Stimulated activated CD8-positive, alpha-beta memory T cell treated with anti-CD3 and anti-CD28 coated beads, Interleukin-4, amount 100 ng/mL, for 48 hours (primary cell): ENCODE measurements around the gene SLCO1A2.
"Not testable (repeated sequence)": the region's sequence is repeated elsewhere in the genome, so short reads cannot be mapped to it uniquely, and the experiment has no call there.

Experiments used
- DNase-seq: peaks from one replicate; pipeline ENCODE4 v3.0.0-alpha.2; 2020

The SLCO1A2 gene, protein sequence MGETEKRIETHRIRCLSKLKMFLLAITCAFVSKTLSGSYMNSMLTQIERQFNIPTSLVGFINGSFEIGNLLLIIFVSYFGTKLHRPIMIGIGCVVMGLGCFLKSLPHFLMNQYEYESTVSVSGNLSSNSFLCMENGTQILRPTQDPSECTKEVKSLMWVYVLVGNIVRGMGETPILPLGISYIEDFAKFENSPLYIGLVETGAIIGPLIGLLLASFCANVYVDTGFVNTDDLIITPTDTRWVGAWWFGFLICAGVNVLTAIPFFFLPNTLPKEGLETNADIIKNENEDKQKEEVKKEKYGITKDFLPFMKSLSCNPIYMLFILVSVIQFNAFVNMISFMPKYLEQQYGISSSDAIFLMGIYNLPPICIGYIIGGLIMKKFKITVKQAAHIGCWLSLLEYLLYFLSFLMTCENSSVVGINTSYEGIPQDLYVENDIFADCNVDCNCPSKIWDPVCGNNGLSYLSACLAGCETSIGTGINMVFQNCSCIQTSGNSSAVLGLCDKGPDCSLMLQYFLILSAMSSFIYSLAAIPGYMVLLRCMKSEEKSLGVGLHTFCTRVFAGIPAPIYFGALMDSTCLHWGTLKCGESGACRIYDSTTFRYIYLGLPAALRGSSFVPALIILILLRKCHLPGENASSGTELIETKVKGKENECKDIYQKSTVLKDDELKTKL

DNA sequence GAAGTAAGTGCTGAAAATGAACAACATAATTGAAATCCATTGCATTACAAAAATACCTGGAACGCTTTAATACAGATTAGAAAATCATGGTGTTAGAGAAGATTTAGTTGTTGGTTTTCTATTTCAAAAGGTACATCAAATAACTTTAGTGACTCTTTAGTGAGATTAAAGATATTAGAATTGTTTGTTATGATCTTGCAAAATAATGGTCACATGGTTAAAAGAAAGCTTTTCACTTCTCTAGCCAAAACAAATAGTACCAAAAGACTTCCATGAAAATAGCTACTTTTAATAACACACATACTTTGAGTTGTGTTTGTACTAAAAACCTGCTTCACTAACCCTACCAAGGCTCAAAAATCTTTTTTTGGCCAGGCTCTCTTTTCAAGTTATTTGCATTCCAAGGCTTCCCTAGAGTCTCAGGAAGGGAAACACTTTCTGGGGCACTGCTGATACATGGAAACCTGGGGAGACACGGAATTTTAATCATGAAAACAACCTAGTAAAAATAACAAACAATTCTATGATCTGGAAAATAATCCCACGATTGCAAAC is at the start of gene SLCO1A2:
SLCO1A2 (minus strand) TSS at position 147 of the 555 bp plus-strand sequence. CDS start 270 bp downstream, outside the sequence.
- no peak for DNase-seq

DNA sequence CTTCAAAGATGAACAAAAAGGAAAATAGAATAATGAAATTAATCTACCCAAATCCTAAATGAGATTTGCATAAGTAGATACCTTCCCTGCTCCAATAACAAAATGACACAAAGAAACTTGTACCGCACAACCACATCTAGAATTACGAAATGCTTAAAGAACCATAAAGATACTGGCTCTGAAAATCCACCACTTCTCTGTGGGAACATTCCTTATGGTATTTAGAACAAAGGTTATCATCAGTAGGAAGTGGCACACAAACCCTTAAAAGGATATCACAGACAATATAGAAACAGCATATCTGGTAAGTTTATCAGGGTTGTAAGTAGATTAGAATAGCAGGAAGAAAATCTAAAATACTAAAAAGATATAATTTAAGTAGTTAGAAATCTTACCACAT is 49.5 kb upstream of the SLCO1A2 start:
- DNase-seq: no peak

DNA sequence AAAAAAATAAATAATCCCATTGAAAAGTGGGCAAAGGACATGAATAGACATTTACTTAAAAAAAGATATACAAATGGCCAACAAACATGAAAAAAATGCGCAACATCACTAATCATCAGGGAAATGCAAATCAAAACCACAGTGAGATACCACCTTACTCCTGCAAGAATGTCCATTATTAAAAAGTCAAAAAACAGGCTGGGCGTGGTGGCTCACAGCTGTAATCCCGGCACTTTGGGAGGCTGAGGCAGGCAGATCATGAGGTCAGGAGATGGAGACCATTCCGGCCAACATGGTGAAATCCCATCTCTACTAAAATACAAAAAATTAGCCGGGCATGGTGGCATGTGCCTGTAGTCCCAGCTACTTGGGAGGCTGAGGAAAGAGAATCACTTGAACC is 46.6 kb upstream of the SLCO1A2 start:
- not testable (repeated sequence) for DNase-seq

DNA sequence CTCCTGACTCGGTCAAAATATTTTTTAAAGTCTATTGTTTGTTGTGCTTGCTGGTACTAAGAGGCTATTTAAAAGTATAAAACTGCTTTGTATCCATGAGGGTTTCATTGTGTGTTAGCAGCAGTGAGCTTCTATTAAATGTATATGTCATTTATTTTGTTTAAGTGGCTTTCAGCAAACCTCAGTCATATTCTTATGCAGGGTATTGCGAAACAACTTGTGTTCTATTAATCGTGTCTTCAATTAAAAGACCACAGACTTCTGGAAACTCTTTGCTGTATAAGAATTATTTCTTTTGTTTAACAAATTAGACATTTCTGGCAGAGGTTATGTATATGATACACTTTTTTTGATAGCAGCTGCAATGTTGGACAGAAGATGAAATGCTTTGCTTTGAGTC is 44.5 kb upstream of the SLCO1A2 start:
- no peak for DNase-seq

DNA sequence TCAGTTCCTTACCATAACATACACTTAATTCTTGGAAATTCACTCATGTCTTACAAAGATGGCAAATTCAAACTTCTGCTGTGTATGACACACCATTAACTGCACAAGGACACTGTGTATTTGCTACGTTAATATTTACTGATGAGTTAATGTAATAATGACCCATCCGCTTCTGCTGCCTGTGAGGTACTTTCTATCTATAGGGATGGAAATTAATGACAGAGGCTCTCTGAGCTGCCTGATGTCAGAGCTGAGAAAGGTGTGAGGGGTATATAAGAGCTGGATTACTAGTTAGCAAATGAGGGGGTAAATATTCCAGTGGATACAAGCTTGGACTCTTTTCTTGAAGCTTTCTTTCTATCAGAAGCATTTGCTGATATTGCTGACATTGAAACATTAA is 37.9 kb upstream of the SLCO1A2 start, which contains the start of gene IAPP:
IAPP (plus strand) TSS at position 301 of the 400 bp plus-strand sequence. CDS start 450 bp downstream, outside the sequence.
- DNase-seq: no peak

DNA sequence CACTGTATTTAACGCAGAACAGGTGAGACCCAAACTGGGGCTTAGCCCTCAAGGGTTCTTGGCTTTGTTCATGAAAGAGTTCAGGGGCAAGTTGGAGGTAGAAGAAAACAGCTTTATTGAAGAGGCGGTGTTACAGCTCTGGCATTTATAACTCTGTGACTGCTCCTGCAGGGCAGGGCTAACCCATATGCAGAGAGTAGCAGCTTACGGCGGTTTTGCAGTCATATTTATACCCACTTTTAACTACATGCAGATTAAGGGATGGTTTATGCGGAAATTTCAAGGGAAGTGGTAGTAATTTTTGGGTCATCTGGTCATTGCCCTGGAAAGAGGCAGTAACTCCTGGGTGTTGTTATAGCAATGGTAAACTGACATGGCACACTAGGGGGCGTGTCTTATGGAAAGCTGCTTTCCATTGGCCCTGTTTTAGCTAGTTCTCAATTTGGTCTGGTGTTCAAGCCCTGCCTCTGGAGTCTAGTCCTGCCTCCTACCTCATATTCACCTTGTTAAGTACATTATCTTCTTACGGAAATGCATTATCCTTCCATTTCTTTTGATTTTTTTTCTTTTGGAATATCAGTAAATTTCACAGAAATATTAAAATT is 36.2 kb upstream of the SLCO1A2 start:
- DNase-seq: no peak

DNA sequence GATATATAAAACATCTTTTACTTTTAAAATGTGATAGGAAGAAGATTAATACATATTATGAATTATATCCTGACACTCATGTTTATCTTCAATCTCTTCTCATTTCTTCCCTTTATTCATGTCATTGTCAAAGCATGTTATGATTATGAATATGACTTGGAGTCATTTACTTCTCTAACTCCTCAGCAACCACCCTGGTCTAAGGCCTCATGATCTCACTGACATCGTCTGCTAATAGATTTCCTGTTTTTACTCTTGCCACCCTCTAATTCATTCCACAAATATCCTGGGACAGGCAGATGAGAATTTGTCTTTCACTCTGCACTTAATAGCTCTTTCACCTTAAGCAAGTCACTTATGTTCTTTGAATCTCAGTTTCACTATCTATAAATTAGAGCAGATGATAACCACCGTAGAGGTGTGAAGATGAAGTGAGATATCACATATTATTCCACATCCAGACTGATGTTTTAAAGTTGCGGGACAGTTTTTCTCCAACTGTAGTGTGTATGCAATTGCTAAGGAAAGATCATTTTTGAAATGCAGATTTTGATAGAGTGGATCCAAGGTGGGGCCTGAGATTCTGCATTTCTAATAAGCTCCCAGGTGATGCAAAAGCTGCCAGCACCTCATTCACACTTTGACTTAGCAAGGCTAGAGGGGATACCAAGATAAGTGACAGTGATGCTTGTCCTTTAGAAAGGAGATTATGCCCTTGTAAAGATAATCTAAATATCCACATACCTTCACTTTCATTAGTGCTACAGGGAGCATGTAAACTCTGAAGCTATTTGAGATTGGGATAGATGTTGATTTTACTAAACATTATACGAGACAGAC is 34.6 kb upstream of the SLCO1A2 start:
- DNase-seq: no peak

DNA sequence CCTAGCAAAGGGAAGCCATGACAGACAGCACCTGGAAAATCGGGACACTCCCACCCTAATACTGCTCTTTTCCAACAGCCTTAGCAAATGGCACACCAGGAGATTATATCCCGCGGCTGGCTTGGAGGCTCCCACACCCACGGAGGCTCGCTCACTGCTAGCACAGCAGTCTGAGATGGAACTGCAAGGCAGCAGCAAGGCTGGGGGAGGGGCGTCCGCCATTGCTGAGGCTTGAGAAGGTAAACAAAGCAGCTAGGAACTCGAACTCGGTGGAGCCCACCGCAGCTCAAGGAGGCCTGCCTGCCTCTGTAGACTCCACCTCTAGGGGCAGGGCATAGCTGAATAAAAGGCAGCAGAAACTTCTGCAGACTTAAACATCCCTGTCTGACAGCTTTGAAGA is 25.9 kb upstream of the SLCO1A2 start:
- not testable (repeated sequence) for DNase-seq

DNA sequence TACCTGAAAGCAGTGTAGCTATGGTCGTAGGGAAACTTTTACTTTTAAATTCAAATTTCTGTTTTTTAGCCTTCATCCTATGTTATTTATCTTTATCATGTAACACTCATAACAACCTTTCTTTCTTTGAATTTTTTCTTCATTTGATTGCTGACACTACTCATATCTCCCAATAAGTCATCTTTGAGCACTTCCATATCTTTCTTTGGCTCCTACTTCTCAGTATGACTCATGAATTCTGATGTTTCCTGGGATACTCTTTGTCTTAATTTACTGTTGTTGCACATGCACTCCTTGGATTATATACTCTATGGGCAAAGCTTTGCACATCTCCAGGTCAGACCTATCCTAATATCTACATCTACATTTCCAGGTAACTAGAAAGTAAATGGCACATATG is 19.9 kb upstream of the SLCO1A2 start:
- DNase-seq: no peak

DNA sequence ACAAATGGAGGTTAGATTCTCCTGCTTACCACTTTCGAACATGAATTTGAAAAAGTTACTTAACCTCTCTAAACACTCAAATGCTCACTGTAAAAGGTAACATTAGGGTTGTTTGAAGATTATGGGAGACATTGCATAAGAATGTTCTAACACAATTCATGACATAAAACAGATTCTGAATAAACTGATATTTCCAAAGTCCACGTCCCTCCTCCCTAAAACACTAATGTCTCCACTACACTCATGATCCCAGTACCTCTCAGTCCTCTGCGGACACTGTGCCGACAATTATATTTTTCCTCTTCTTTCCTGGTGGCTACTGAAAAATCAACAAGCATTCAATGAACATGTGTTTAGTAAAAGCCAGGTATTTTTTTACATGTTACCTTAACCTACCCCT is 19.2 kb upstream of the SLCO1A2 start:
- no peak for DNase-seq

DNA sequence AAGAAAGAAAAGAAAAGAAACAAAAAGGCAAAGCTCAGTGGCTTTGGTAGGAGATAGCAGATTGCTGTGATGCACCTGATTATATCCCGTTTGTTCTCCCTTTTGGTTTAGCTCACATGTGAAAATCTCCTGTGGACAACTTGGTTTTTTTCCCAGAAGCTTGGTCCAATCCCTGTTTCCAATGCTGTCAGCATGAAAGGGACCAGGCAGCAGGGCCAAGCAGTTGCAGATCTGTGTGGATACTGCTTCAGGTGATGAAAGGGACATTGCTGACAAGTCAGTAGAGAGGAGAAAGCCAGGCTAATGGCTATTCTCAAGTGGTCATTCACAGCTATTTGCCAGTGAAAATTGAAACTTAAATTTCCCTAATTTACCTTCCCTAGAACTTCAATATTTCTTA is 18.8 kb upstream of the SLCO1A2 start:
- no peak for DNase-seq

DNA sequence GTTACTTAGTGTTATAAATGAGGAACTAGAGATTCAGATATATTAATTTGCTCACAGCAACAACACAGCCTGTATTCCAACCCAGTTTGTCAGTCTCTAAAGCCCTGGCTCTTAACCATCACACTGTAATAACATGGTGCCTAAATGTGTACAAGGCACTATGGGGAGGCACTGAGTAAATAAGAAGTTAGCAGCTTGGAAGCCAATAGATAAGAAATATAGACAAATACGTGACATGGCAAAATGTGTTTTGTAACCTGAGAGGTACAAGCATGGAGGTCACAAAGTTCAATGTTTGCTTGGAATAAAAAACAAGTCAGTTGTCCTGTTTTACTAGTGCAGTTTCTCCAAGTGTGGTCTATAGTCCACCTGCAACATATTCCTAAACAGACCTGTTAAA is 16.3 kb upstream of the SLCO1A2 start:
- DNase-seq: no peak

DNA sequence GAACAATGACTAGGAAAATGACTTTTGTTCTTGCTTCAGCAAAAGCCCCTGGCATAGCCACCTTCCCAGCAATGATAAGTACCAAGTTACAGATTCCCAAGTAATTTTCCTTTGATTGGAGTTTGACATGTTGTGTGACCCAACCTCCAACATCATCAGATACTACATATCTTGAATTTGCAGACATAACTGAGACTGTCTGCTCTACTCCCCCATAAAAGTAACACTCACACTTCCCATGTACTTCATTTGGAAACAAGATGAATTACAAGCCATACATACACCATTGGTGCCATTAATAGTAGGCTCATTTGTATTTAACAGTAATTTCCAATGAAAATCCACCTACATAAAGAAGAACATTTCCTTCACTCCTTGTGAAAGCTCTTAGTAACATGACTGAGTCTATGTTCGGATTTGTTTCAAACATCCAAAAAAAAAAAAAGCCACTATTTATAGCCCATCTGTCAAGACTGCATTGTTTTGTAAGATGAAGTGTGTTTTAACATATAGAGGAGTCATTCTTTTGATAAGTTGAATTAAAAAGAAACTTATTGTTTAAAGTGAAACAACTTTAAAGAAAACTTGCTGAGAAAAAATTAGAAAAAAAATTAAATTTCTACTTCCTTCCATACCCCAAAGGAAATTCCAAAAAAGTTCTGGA is 12.0 kb upstream of the SLCO1A2 start:
- DNase-seq: no peak

DNA sequence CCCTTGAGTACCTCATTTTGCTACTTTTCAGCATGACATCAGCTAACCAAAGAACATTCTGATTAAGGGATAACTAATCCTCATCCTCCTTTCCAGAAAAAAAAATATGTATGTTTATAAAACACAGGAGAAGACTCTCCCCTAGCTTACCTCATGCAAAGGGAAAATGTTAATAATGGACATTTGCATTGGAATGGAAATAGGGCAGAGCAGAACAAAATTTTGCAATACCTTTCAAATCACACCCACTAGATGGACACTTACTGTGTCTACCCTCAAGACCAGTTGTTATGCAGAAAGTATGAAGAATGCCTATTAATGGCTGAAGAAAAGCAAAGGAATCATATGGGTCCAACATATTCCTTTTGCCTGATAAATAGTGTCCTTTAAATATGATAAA is 8.9 kb upstream of the SLCO1A2 start:
- DNase-seq: no peak

DNA sequence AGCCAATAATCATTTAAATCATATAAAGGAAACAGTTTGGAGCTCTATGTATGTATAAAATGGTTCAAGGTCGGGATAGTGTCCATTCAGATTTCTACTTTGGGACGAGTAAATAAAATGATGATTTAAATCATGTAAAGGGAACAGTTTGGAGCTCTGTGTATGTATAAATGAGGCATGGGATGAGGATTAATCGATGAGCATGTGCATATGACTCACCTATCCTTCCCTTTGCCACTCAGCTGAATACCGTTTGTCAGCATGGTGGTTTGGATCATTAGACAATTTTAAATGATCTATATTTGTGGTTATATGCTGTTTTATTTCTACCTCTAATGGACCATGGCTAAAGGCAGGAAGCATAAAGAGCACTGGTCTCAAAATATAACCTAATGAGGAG is 7.1 kb upstream of the SLCO1A2 start:
- DNase-seq: no peak

DNA sequence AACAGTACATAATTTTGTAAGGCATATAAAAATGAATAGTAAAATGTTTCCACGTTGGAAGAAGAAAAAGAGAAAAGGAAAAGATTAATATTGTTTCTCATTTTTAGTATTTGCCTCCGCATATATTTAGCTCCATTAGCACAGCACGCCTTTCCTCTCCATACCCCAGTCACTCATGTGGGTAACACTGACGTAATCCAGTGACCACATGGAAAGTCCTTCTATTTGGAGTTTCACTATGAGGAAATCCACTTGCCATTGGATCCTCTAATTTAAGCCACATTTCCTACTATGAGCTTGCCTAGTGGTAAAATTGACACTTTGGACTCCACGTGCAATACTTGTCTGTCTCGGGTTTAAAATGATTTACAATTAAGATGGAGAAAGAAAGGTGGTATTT is 5.7 kb upstream of the SLCO1A2 start:
- DNase-seq: no peak

DNA sequence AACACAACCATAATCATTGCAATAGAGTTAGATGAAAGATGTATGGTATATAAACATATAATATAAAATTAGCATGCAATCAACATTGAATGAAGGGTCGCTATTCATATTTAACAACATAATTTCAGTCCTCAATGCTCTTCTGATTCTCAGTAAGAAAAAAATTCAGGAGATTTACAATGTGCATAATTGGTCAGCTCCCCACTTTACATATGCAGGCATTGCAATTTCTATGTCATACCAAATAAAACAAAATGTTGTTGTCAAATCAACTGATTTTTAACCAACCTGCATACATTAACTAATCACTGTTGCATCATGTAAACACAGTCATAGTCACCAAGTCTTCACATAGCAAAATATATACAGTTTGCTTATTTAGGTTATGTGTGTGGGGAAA is 5.2 kb upstream of the SLCO1A2 start:
- DNase-seq: no peak

DNA sequence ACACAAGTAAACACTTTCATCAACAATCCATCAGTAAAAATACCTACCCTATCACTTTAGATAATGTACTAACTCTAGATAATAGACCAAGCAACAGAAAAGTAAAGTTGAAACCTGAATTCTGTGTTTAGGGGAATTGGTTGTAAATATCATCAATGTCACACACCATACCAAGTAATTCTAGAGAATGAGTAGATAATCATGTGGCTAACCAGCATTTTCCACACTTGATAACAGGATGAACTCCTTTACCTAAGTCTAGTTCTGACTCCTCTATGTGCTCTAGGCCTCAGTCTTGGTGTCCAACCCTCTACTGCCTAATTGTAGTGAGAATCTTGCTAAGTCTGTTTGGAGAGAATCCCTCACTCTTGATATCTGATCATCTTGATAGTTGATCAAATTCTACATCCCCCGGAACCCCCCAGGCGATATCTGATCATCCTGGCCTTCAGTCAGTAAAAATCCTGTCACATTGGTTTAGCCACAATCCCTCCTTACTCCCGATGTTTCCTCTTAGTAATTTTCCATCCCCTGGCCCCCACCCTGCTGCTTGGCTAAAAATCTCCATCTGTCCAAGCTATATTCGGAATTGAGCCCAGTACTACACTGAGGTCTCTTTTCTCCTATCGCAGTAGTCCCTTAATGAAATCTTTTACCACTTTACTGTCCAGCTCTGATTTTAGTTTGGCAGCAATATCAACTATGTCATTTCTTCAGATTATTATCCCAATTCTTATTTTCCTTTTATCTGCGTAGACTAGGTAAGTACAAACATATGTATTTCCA is 3.4 kb upstream of the SLCO1A2 start:
- DNase-seq: no peak

DNA sequence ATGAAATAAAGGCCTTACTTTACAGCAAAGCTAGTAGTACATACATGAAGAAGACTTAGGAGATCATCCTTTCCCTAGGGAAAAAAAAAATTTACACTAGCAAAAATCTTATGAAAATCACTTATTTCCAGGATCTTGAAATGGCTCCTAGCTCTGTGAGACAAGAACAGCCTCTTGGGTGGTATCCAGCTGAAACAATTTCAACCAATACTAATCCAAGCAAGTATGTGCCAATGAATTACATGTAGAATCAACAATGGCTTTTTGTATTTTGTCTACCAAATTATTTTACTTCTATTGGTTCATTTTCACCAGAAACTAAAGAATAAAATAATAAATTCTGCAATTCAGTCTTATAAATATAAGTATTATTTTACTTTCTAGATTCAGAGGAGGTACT is 2.7 kb upstream of the SLCO1A2 start:
- DNase-seq: no peak

DNA sequence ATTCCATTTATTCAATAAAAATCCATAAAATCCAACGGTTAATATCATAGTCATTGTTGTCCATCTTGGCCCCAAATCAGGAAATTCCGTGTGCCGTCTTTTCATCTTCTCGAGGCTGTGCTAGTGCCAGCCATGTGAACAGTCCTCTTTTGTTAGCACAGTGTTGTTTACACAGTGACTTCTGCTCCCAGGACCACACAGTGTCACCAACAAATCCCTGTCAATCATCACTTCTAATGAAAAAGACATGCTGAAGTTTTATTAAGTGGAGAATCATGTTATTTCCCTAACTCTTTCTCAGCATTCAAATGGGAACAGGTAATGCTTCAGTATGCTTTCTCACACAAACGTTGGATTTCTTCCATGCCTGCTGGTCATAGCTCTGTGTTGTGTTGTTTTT is 1.9 kb upstream of the SLCO1A2 start:
- no peak for DNase-seq

DNA sequence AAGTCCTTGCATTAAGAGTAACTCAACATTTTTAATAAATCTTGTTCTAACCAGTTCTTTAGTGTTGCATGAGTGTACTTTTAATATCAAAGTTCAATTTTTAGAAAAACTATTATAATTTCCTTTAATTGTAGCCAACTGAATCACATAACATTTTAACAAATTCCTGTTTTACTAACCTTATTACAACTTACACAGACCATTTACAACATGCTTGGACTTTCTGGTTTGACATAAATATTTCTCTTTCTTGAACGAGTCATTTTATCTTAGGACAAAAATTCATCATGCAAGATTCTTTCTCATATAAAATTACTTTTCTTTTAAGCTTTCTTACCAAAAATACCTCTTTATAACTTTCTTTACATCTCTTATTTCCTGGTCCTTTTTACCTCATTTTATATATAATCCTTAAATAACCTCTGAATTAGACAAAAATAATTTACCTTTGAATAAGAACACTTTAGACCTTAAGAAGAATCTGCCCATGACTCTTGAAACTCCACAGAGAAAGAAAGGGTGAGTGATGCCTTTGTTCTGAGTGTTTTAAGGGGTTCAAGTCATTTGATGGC is 3.9 kb downstream of the SLCO1A2 start:
- DNase-seq: no peak
